GM18867 (cell line): ENCODE measurements around the gene UAP1L1.

Experiments used
- ATAC-seq: cut with Tn5 transposase; IDR thresholded peaks from one replicate; pipeline ENCODE4 v1.9.1; 2021; ENCODE audit warnings: mild to moderate bottlenecking, moderate library complexity; ENCODE audit not compliant: unreplicated experiment

The UAP1L1 gene

DNA sequence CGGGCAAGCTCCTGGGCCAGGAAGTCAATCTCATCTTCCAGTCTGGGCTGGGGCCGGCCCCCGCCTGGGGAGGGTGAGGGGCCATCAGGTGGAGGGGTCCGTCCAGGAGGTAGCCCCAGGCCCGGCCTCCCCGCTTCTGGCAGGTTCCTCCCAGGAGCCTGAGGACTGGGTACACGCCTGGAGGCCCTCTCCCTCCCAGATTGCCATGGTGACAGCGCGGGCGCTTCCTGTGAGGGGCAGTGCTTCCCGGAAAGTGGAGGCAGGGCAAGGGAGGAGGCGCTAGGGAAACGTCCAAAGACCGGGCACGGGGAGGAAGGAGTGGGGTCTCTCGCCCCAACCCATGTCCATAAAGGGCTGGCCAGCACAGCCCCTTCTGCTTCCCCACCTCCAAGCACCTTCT, 36.2 kb upstream of the UAP1L1 start:
- ATAC-seq, result no peak

DNA sequence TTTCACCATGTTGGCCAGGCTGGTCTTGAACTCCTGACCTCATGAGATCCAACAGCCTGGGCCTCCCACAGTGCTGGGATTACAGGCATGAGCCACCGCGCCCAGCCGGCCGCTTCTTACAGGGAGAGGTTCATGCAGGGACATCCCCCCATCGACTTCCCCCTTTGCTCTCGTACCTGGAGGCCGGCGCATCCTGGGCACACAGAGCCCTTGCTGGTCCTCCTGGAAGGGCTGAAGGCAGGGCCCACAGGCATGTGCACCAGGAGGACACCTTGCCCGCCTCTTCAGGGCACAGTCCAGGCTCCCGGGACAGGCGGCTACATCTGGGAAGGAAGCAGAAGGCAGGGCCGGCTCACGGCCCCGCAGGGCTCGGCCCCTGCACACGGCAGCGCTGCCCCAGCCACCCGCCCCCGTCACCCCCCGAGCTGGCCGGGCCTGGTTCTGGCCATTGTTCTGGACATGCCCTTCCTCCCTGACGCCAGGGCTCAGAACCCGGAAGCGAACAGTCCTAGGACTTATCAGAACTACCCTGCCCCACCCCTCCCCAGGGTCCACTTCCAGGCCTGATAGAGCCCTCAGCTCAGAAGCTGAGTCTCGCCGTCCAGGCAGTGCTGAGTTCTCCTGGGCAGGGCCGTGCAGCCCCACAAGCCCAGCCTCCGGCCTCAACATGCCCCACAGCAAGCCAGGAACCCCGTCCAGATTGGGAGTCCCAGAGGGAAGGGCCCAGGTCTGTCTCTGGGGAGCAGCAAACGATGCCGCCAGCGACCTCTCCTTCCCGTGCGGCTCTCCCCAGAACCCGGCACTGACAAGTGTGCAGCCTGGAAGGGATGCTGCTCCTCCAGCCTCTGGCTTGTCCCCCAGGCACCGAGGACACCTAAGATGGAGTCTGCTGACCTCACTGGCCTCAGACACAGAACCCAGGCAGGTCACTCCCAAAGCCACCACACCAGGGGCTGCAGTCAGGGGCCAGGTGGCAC, 34.3 kb upstream of the UAP1L1 start:
- no peak for ATAC-seq

DNA sequence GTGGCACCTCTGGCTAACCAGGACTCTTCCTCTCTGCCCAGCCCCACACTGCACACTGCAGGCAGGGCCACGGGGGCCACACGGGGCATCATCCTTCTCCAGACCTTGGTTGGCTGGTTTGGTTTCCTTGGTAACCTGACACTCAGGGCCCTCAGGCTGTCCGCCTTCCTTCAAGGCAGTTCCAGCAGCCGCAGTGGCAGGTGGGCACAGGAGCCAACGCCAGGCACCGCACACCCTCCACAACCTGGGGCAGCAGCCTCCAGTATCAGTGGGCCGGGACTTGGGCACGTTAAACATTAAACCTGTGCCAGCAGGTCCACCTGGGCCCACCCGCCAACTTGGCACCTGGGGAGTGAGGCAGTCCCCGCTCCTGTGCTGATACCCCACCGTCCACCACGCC, 33.3 kb upstream of the UAP1L1 start:
- ATAC-seq, result no peak

DNA sequence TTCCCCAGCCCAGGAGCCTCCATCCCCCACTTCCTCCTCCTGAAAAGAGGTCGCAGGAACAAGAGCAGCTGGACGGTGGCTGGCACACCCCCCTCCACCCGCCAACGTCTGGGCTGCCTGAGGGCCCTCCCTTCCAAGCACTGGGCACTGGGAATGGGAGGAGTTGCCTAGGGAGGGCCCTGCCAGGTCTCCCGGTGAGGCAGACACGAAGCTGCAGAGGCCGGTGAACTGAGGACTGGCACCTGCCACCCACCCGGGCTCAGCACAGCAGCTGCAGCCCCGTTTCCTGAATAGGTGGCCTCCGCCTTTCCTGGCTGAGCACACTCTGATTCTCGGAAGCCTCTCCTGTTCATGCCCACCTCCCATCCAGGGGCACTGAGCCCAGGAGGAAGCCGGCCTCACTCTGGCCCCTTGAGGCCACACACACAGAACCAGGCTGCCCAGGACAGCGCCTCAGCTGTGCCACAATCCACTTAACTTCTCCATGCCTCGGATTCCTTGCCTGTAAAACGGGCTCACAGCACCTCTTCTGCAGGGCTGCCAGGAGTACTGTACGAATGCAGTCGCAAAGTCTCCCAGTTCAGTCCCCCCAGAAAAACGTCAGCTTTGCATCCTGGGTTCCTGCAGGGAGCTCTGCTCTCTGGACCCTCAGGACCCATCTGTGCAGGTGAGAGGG, 32.7 kb upstream of the UAP1L1 start:
- no peak for ATAC-seq

DNA sequence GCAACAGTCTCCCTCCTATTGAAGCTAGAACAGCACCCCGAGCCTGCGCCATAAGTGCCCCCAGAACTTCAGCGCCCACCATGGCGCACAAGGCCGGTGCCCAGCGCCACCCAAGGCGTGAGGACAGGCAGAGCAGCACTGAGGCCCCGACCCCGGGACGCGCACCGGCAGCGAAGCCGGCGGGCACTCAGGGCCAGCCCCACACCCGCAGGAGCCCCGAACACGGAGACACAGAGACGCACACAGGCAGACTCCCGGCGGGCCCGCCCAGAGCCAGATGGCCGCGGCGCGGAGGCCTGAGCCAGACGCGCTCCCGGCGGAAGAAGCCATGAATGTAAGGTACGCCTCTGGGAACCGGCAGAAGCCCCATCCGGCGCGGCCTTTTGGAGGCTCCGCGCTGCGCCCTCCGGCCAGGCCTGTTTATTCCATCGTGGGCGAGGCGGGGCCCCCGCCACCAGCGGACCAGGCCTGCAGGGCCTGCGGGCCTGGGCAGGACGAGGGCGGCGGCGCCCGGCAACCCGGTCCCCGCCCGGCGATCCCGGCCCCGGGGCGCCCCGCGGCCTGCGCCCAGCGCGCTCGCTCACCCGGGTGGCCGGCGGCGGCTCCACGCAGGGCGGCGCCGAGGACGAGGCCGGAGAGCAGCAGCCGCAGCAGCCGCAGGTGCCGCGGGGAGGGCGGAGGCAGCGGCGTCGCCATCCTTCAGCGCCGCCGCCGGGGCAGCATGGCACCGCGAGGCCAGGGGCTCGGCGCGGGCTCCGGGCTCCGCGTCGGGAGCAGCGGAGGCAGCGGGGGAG, 31.8 kb upstream of the UAP1L1 start:
- ATAC-seq, result no peak

DNA sequence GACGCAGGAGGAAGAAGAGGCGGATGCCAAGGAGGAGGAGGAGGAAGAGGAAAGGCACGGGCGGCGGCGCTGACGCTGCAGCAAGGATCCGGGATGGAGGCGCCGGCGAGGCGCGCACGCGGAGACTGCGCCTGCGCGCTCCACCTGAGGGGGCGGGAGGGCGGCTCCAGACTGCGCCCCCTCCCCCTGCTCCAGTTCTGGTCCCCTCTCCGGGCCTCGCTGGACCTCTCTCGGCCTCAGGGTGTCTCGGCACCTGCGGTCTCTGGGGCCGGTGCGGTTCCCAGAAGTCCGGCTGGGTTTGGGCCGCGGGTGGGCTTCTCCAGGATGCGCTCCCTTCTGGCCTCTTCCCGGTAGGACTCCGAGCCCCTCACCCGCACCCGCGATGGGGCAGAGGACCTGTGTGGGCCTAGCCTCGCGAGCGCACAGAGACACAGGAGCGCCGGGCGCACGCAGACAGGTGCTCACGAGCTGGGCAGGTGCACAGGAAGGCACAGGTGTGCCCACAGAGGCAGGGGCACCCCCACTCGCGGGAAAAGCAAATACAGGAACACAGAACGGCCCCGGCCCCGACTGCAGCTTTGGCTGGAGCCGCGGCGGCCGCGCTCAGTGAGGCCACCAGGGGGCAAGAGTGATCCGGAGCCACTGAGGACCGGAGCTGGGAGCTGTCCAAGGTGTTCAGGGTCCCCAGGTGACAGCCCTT, 31.1 kb upstream of the UAP1L1 start, which contains the start of gene NPDC1:
Gene NPDC1 (minus strand): TSS at position 90 of the 700 bp plus-strand sequence. CDS start 188 bp downstream, outside the sequence.
- ATAC-seq, result peak; percentile 41

DNA sequence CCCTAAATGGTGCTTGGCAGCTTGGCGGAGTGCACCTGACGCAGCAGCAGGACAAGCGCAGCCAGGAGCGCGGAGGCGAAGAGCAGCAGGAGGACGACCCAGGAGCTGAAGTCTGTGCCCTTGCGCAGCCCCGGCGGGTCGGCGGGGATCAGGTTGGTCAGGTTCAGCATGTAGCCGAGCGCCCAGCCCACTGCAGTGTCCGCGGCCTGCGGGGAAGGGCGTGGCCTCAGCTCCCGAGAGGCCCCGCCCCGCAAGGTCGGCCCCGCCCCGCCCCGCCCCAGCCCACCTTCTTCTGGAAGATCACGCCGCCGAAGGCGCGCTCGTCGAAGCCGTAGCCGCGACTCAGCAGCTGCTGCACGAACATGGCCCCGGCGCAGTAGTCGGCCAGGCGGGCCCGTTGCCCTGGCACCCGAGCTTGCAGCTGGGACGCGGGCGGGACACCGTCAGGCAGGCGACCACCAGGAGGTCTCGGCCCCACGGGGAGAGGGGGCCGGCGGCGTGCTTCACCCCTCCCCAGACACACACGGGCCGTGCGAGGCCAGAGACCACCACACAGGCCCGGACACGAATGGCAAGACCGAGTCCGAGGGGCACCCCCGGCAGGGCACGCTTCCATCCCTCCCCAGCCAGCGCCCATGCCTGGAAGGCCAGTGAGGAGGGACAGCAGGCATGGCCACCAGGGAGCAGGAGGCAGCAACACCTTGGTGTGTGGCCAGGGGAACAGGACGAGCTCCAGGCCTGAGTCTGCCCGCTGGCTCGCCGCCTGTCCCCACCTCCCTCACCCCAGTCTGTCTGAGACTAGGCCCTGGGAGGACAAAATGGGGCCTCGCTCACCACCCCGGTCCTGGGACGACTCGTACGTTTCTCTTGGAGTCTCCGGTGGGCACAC, 28.4 kb upstream of the UAP1L1 start:
- ATAC-seq, result no peak

DNA sequence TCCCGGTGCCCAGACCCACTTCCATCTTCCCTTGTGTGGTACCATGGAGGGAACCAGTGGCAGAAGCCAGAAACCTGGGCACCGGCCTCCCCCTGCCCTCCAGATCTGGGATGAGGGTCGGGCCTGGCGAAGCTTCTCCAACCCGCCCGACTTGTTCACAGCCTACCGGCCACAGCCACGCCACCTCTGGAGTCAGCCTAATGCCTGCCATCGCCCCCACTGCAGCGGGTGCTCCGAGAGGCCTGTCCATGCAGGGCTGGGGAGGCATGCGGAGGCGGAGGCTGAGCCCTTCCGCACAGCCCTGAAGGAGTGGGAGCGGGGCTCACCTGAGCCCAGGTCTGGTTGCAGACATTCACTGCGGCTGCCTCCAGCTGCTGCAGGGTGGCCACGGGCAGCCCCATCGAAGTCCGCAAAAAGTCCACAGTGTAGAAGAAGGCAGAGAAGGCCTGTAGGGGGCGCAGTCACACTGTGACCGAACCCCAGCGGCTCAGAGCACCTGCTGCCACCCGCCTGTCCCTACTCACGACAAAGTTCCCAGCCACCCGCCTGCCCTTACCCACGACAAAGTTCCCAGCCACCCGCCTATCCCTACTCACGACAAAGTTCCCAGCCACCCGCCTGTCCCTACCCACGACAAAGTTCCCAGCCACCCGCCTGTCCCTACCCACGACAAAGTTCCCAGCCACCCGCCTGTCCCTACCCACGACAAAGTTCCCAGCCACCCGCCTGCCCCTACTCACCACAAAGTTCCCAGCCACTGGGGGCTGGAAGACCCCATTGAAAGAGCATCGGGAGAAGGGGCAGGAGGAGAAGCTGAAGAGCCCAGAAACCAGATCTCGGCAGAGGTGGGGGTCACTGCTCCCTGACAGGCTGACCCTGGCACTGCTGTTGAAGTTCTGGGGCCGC, 27.5 kb upstream of the UAP1L1 start:
- ATAC-seq, result no peak

DNA sequence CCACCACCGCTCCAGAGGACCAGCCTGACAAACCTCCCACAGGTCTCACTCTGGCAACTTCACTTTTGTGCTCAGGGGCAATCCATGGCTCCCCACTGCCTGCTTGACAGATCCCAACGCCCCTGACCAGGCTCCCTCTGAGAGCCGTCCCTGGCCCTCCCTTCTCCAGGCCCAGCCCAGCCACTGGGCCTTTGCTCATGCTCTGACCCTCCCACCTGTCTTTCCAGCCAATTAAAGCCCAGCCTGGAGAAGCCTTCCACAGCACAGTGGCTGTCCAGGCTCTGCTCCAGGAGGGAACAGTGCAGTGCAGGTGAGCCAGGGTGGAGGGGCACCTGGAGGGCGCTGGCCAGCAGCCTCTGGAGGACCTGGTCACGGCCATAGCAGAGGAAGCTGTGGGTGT, 26.7 kb upstream of the UAP1L1 start:
- no peak for ATAC-seq

DNA sequence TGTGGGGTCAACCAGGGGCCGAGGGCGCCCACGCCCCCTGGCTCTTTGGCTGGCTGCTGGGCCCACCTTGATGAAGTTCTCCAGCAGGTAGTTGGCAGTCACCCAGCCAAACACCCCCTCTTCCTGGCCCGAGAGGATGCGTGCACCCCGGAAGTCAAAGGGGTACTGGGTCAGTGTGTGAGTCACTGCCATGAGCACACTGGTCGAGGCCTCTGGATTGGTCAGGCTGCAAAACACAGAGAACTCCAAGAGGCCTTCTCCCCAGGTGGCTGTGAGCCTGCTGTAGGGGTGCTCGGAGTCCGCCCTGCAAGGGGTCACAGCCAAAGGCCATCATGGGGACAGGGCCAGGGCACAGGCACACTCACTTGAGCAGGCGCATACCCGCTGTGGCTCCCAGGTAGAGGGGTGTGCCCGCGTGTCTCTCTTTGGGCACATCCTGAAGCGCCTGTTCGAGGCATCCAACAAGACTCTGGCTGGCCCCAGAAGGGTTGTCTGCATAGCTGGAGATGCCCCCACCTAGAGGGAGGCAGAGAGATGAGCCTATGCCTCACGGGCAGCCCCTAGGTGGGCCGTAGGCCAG, 26.1 kb upstream of the UAP1L1 start:
- ATAC-seq, result no peak

DNA sequence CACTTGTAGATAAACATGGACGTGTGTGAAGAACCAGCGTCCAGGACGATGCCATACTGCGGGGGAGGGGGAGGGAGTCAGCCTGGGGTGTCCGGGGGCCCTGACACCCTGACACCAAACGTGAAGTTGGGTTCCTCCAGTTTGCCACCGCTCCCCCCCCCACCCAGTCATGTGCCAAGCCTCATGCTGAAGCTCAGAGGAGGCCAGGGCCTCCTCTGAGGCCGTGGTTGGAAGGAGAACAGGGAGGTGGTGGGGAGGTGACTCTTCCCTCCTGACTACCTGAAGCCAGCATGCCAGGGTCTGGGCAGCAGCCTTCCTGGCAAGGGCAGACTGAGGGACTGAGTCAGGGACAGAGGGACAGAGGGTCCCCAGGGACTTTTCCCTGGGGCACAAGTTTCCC, 25.0 kb upstream of the UAP1L1 start:
- no peak for ATAC-seq

DNA sequence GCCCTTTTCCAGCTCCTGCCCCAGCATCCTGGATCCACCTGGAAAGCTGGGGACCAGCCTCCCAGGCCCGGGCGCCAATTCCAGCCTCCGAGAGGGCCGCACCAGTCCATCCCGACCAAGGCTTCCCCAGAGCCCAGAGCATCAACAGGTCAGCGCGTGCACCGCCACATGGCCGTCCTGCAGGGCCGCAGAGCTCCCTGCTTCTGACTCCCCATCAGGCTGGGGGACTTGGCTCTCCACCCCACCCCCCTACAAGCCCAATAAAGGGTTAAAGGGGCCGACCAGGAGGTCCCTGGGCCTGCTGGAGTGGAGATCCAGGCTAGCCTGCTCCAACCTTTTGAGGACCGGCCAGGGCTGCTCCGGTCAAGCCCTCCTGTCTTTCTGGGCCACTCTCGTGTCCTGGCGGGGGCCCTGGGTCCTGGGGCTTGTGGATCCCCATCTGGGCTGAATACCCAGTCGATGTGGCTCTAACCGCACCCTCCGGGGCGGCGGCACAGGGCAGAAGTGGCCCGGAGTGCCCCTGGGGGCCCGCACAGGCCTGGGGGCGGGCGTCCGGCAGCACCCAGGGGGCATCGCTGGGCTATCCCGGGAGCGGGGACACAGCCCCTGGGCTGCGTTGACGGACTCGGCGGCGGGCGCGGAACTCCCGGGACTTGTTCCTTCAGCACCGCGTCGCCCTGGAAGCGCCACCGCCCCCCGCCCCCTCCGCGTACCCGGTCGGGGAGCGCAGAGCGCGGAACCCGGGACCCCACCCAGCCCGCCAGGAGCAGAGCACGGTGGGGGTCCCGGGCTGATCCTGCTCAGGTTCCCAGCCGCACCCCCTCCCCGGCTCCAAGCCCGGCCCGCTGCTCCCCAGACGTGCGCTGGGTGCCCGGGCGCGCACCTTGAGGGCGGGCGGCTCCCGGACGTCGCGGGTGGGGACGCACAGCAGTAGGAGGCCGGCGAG, 24.0 kb upstream of the UAP1L1 start:
- ATAC-seq, result no peak

DNA sequence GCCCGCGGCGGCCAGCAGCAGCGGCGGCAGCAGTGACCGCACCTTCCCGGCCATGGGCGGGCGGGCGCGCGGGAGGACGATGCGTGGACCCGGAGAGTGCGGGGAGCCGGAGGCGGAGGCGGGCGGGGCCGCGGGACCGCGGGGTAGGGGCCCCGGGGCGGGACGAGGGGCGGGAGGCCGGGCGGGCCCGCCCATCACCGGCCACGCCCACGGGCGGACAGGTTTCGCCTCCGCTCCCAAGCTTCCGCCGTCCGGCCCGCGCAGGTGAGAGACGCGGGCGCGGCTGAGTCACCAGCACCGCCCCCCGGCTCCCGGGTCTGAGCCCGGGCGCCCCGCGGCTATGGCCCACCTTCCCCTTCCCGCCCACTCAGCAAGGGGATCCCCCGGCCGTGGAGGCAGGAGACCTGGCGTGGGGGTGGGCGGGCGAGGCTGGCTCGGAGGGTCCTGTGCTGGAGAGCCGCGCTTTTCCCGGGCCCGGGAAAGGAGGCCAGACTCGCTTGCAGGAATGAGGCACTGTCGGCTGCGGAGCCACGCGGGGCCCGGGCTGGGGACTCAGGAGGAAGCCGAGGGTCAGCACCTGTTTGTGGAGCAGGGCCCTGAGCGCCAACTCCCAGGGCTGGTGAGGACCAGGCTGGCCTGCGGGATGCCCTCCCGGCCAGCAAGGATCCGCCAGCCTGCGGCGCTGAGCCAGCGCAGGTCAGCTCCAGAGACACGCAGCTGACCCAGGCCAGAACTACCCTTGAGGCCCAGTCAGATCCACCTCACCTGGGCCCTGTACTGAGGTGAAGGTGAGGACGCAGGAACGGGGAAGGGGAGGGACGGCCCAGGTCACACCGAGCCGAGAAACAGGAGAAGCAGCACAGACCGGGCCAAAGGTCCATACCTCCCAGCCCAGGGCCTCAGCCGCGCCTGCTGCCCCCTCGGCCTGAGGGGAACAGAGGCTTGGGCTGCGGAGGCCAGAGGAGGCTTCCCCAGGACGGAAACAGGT, 23.1 kb upstream of the UAP1L1 start, which contains the start of gene ENTPD2:
Gene ENTPD2 (minus strand): TSS at position 118 of the 988 bp plus-strand sequence. CDS start 64 bp downstream, at position 54.
- no peak for ATAC-seq

DNA sequence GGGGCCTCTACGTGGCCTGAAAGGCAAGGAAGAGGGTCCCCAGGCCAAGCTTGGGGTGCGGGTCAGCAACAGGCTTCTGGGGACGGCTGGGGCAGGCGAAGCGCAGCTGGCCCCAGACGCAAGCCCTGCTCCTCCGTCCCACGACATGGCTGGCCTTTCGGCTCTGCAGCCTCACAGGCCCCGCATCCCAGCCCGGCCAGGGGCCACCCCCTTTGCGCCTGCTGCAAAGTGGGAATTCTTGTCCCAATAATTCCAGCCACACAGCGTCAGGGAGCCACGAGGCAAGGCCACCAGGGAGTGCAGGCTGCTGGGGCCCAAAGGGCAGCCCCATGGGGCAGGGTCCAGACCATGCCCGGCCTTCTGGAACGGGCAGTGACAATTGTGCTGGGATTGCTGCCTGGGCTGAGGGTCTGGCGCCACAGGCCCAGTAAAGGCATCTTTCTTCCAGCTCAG, 22.4 kb upstream of the UAP1L1 start:
- no peak for ATAC-seq
